Progenitor cell of endocrine pancreas (in vitro differentiated cells): Measurements from ENCODE around the gene DNAAF8. TPM values are rescaled to one million over a fixed set of nuclear protein-coding genes. Genes with fewer than 3 reads are reported as not detected.

Source experiments
- DNase-seq: peaks from one replicate; pipeline ENCODE4 v3.0.0; 2021; ENCODE audit warnings: low spot score; ENCODE audit not compliant: unreplicated experiment
- H3K27ac Mint-ChIP-seq: 2 replicates; pipeline ENCODE4 v1.8.0; 2021; ENCODE audit warnings: mild to moderate bottlenecking, moderate library complexity, mixed read lengths
- H3K27me3 Mint-ChIP-seq: 2 replicates; pipeline ENCODE4 v1.8.0; 2021; ENCODE audit warnings: mixed read lengths
- H3K36me3 Mint-ChIP-seq: 2 replicates; pipeline ENCODE4 v1.8.0; 2022; ENCODE audit warnings: mixed read lengths; ENCODE audit not compliant: insufficient read depth
- H3K4me1 Mint-ChIP-seq: 2 replicates; pipeline ENCODE4 v1.8.0; 2021; ENCODE audit warnings: low read depth, mixed read lengths
- H3K4me3 Mint-ChIP-seq: 2 replicates; pipeline ENCODE4 v1.8.0; 2021; ENCODE audit warnings: low read depth, mild to moderate bottlenecking, moderate library complexity, mixed read lengths
- H3K9me3 Mint-ChIP-seq: 2 replicates; pipeline ENCODE4 v1.8.0; 2021; ENCODE audit warnings: low read depth, mixed read lengths
- total RNA-seq: library from RNA; stranded (reverse); gene quantifications from 2 replicates; pipeline ENCODE4 v1.2.1, GENCODE V29; 2021
- TF ChIP-seq, protein P1 (sequence below): fragments of 200-600 bp; sonication (generic); IDR thresholded peaks from one replicate; pipeline ENCODE4 v1.5.0; 2021; ENCODE audit warnings: antibody characterized with exemption, mild to moderate bottlenecking; ENCODE audit not compliant: unreplicated experiment

The DNAAF8 gene
- total RNA-seq, 1 donor from 2014 or later, result 1.1 TPM

DNA sequence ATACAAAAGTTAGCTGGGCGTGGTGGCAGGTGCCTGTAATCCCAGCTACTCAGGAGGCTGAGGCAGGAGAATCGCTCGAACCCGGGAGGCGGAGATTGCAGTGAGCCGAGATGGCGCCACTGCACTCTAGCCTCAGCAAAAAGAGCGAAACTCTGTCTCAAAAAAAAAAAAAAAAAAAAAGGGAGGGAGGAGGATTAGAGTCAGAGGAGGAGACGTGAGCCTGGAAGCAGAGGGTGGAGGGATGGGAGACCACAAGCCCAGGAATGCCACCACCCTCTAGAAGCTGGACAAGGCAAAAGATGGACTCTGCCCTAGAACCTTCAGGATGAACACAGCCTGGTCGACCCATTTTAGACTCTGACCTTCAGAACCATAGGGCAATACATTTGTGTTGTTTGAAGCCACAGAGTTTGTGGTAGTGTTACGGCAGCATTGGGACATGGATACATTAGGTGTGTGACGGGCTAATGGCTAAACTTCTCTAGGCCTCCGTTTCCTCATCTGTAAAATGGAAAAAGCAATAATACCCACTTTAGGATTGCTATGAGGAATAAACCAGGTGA, 58.7 kb downstream of the DNAAF8 start:
- no peaks in the 10 kb centered on the region for H3K9me3 Mint-ChIP-seq
- peaks cover 2% of the 10 kb centered on the region for H3K36me3 Mint-ChIP-seq
- no peak overlapping the region for H3K27ac Mint-ChIP-seq
- peaks cover 10% of the 10 kb centered on the region for H3K4me1 Mint-ChIP-seq
- TF ChIP-seq, protein P1, sequence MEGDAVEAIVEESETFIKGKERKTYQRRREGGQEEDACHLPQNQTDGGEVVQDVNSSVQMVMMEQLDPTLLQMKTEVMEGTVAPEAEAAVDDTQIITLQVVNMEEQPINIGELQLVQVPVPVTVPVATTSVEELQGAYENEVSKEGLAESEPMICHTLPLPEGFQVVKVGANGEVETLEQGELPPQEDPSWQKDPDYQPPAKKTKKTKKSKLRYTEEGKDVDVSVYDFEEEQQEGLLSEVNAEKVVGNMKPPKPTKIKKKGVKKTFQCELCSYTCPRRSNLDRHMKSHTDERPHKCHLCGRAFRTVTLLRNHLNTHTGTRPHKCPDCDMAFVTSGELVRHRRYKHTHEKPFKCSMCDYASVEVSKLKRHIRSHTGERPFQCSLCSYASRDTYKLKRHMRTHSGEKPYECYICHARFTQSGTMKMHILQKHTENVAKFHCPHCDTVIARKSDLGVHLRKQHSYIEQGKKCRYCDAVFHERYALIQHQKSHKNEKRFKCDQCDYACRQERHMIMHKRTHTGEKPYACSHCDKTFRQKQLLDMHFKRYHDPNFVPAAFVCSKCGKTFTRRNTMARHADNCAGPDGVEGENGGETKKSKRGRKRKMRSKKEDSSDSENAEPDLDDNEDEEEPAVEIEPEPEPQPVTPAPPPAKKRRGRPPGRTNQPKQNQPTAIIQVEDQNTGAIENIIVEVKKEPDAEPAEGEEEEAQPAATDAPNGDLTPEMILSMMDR, result no peak
- no peak overlapping the region for H3K4me3 Mint-ChIP-seq
- DNase-seq, result no peak
- H3K27me3 Mint-ChIP-seq, result no peaks in the 10 kb centered on the region

DNA sequence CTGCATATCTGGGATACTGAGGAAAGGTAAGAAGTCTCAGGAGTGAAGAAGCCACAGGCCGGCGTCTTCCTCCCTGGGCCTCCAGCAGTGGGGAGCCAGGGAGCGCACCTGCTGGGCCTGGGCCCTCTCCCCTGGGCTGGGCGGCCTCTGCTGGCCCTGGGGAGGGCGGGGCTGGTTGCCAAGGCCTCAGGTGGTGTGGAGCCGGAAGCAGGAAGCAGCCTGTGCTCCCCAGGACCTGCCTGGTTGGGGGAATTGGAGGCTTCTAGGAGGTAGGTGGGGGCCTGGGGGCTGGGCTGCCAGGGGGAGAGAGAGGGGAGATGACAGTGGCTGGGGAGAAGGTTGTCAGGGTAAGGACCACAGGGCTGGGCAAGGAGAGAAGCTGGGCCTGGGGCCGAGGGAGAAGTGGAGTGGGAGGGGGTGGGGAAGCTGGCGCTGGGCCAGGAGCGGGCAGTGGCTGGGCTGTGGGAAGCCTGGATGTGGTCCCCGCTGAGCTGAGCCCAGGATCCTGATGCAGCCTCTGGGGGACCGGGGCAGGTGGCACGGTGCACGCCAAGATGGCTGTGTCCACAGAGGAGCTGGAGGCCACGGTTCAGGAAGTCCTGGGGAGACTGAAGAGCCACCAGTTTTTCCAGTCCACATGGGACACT, 61.0 kb downstream of the DNAAF8 start, which contains the start of gene SMIM22:
Gene SMIM22, plus strand, starts transcription at position 189 of the 647 bp plus-strand sequence. Its CDS starts 366 bp downstream, at position 555.
- no peaks in the 10 kb centered on the region for H3K9me3 Mint-ChIP-seq
- H3K27me3 Mint-ChIP-seq, result no peaks in the 10 kb centered on the region
- no peaks in the 10 kb centered on the region for H3K4me1 Mint-ChIP-seq
- no peak for DNase-seq
- TF ChIP-seq, protein P1, result no peak
- H3K4me3 Mint-ChIP-seq, result no peak within 1 kb of the TSS
- peaks cover 2% of the 10 kb centered on the region for H3K36me3 Mint-ChIP-seq
- no peak within 1 kb of the TSS for H3K27ac Mint-ChIP-seq

DNA sequence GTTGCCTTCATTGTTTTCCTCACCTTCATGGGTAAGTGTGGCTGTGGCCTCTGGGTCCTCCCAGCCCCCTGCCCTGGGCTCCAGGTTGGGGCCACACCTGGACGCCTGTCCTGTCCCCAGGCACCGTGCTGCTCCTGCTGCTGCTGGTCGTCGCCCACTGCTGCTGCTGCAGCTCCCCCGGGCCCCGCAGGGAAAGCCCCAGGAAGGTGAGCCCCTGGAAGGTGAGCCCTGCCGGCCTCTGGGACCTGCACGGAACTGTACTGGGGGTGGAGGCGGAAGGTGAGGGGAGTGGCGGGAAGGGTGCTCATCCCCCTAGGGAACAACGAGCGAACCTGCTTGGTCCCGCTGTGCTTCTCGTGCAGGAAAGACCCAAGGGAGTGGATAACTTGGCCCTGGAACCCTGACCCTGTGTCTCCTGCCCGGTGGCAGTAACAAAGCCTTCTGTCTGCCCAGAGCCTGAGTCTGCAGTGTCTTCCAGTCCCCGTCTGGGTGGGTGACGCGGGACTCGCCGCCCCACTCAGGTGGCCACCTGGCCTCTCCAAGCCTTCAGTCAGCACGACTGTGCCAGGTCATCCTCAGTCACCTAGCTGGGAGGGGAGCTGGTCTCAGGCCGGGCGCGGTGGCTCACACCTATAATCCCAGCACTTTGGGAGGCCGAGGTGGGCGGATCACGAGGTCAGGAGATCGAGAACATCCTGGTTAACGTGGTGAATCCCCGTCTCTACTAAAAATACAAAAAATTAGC, 61.7 kb downstream of the DNAAF8 start:
- Mint-ChIP-seq H3K27me3 (no peaks in the 10 kb centered on the region), H3K4me1 (peaks cover 1% of the 10 kb centered on the region), H3K27ac (no peak overlapping the region), H3K4me3 (no peak overlapping the region), H3K9me3 (no peaks in the 10 kb centered on the region), H3K36me3 (peaks cover 2% of the 10 kb centered on the region)
- no peak for DNase-seq
- TF ChIP-seq, protein P1, result no peak

DNA sequence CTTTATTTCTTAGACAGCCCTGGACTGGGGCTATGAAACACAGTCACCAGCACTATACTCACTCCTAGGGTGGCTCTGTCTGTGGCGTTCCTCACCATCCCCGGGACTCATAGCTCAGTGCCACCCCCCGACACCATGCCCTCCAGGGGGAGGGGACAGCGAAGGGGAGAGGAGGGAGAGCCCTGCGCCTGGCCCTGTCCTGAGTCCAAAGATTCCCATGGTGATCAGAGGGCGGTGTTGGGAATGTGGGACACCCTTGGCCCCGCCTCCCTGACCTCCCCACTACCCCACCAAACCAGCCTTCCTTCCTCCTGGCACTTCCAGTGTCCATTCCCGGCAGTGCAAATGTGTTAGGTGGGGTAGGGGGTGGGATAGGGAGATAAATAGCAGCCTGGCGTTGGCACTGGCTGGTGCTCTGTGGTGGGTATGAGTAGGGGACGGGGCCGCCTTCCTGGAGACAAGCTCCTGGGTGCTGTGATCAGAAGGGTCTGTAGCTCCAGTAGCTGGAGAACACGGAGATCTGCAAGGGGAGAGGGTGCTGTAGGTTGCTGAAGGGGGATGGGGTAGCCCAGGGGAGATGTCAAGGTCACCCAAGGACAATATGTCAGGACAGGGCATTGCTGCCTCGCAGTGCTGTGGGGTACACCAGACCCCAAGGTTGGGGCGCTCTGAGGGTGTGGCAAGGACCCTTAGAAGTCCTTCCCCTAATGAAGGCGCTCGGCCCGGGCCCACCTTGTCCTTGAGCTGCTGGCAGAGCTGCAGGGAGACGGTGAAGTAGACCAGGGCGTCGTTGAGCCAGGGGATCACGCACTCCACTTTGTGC, 62.9 kb downstream of the DNAAF8 start:
- H3K27me3 Mint-ChIP-seq, result no peaks in the 10 kb centered on the region
- H3K9me3 Mint-ChIP-seq, result no peaks in the 10 kb centered on the region
- TF ChIP-seq, protein P1, result no peak
- no peak for DNase-seq
- H3K4me3 Mint-ChIP-seq, result no peak overlapping the region
- H3K4me1 Mint-ChIP-seq, result peaks cover 4% of the 10 kb centered on the region
- H3K27ac Mint-ChIP-seq, result no peak overlapping the region
- H3K36me3 Mint-ChIP-seq, result peaks cover 2% of the 10 kb centered on the region

DNA sequence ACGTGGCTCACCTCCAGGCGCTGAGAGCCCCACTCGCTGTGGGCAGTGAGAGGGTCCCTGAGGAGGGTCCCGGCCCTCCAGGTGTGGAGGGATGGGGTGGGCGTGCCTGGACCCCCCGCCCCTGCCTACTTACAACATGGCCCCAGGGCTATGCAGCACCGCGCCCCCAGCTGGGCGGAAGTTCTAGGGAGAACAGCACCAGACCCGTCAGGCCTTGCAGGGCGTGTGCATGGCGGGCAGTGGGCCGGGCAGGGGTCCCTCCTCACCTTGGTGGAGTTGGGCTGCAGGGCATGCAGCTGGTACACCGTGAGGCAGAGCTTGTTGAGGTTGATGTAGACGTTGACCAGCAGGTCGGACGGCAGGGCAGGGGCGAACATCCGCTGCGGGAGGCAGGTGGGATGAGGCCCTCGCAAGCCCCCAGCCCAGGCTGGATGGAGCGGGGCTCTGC, 63.5 kb downstream of the DNAAF8 start:
- no peaks in the 10 kb centered on the region for H3K27me3 Mint-ChIP-seq
- H3K9me3 Mint-ChIP-seq, result no peaks in the 10 kb centered on the region
- TF ChIP-seq, protein P1, result no peak
- H3K27ac Mint-ChIP-seq, result no peak overlapping the region
- H3K4me1 Mint-ChIP-seq, result peaks cover 4% of the 10 kb centered on the region
- peaks cover 2% of the 10 kb centered on the region for H3K36me3 Mint-ChIP-seq
- H3K4me3 Mint-ChIP-seq, result no peak overlapping the region
- no peak for DNase-seq
